IPS-NIHi7 (cell line): ENCODE data around the gene EGR2.
A peak's percentile ranks its signal among the peaks of the same experiment; 100 is the strongest.

ENCODE experiments used
- DNase-seq: peaks from one replicate; pipeline ENCODE4 v3.0.0; 2012; ENCODE audit warnings: mixed read lengths; ENCODE audit errors: extremely low spot score

EGR2 gene

DNA sequence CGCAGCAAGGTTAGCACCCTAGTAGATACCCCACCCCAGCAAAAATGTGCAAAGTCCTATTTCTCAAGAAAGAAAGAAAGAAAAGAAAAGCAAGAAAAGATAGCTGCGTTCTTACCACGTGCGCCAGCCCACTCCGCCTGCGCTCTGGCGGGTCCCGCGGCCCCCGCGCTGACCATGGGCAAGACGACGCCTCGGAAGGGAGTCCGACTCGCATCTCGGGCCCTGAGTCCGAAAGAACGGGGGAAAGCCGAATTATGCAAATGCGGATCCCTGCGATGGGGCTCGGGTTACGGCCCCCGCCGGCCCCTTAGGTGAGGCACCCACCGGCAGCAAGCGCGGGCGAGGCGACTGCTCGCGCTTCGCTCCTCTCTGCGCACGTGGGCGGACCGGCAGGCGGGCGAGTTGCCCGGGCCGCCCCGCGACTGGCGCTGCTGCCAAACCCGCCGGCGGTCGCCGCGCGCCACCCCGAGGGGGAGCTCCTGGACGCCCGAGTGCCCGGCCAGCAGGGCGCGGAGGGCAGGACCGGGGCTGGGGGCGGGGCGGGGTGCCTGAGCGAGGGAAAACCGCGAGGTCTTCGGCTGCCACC, 2.4 kb upstream of the EGR2 start:
- DNase-seq: peak; percentile 59

DNA sequence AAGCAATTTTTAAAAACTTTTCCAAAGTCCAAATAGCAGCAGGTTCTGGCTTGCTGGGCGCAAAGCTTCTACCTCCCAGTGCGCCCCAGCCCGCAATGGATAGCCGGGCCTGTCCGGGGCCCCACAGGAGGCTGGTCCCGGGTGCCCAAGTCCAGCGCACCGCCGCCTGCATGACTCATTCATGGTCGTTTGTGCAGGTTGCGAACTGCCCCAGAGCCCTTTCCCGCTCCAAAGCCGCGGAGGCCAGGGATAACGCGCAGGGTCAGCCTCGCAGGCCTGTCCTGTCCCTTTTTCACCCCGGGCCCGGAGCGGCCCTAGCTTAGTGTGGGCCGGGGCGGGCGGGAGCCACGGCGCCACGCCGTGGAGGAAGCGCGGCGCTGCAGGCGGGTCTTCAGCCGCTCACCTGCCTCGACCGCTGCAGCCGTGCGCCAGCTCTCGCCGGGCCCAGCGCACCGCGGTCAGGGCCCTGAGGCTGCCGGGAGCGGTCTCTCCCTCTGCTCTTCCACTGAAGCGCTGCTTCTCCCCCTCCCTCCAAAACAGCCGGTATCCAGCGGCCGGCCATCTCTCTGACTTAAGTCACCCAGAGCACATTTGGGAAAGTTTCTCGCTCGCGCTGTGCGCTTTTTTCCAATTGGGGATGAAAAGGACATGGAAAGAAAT, 1.7 kb upstream of the EGR2 start:
- DNase-seq: peak; percentile 87

DNA sequence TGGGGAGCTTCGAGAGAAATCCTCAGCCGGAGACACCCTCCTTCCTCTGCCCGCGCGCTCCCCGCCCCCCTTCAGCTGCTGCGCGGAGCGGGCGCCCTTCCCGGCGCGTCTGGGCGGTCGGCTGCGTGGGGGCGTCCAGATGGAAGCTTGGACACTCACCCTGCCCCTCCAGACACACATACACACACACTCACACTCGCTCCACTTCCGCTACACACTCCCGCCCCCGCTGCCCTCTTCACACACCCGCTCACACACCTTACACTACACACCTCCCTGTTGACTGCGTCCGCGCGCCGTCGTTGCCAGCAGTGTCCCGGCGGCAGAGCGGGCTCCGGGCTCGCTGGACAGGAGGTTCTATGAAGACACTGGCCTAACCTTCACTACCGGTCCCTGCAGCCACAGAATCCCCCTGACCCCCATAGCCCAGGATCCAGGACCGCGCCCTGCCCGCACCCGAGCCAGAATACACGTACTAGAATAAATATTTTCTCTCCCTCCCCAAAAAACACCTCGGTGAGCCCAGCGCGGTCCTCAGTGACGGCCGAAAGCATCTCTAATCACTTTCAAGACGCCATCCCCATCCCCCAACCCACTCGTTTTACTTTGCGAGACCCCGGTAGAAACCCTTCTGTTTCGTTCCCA, 1.1 kb upstream of the EGR2 start:
- no peak for DNase-seq

DNA sequence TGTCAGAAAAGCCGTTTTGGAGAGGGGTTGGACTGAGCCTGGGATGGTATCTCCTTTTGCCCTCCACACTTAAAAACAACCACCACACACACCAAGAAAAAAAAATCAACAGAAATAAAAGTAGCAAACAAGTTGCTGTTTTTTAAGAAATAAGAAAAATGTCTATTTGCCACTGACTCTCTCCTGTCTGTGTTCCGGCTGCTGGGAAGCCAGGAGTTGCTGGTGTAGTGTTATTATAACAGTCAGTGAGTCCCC, 163 bp downstream of the EGR2 start:
- DNase-seq: no peak

DNA sequence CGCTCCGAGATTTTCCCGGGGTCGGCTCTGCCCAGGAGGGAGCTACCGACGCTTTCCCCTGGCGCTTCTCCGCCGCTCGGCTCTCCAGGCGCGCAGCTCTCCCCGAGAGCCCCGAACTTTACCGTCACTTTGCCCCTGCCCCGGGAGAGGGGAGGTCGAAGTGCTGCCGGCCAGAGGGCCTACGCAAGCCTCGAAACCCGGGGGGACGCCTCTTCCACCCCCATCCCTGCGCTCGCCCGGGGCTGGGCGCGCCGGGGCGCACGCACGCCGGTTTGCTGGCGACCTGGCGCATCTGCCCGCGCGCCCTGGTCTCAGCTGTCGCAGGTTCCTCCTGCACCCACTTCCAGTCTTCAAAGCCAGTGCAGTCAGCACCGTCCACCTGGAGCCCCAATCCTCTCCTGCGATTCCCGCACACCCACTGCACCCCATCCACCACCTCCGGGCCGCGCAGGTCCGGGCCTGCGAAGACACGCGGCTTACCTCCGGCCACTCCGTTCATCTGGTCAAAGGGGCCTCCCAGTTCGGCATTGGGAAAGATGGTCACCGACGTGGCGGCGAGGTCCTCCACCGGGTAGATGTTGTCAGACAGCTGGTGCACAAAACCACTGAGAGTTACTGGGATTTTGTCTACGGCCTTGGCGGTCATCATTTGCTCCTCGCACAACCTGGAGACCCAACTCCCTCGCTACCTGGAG, 638 bp downstream of the EGR2 start:
- peak; percentile 22 for DNase-seq

DNA sequence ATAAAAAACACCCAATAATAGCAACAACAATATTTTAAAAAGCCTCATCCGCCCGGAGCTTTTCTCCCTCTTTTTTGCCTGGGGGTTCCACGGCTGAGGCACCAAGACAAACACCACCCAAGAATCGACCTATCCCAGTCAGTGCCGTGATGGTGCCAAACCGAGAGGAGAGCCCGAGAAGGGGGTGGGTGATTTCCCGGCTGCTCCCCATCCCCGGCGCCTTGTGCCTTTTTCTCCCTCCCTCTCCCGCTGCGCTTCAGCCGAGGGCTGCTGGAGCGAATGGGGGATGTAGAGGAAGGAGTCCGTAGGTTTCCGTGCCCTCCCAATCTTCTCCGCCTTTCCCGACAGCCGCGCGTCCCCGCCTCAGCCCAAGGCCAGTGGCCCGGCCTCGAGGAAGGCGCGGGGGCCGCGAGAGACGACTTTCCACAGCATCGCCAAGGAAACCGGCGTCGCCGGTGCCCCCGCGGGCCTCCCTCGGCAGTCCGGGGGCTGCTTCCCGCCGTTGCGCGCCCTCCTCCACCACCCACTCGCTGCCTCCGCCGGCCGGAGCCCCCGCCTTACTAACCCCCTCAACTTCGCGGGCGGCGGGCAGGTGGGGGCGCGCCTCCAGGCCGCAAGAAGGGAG, 1.3 kb downstream of the EGR2 start:
- peak; percentile 22 for DNase-seq

DNA sequence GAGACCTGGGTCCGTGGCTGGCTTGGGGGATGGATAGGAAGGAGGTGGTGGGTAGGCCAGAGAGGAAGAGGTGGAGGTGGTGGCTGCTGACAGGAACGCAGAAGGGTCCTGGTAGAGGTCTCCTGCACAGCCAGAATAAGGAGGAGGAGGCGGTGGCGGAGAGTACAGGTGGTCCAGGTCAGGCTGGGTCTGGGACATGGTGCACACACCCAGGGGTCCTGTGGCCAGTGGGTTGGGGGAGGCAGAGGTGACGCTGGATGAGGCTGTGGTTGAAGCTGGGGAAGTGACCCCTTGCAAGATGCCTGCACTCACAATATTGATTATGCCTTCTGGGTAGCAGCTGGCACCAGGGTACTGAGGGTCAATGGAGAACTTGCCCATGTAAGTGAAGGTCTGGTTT, 2.2 kb downstream of the EGR2 start:
- DNase-seq: no peak

DNA sequence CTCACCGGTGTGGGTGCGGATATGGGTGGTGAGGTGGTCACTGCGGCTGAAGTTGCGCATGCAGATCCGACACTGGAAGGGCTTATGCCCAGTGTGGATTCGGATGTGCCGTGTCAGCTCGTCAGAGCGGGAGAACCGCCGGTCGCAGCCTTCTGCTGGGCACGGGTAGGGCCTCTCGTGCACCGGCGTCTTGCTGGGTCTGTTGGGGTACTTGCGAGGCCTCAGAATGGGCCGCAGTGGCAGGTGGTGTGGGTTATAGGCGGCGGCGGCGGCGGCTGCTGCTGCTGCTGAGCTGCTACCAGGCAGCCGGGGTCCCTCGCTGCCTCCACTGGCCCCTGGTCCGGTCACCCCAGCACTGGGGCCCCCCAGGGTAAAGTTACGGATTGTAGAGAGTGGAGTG, 2.7 kb downstream of the EGR2 start:
- no peak for DNase-seq

DNA sequence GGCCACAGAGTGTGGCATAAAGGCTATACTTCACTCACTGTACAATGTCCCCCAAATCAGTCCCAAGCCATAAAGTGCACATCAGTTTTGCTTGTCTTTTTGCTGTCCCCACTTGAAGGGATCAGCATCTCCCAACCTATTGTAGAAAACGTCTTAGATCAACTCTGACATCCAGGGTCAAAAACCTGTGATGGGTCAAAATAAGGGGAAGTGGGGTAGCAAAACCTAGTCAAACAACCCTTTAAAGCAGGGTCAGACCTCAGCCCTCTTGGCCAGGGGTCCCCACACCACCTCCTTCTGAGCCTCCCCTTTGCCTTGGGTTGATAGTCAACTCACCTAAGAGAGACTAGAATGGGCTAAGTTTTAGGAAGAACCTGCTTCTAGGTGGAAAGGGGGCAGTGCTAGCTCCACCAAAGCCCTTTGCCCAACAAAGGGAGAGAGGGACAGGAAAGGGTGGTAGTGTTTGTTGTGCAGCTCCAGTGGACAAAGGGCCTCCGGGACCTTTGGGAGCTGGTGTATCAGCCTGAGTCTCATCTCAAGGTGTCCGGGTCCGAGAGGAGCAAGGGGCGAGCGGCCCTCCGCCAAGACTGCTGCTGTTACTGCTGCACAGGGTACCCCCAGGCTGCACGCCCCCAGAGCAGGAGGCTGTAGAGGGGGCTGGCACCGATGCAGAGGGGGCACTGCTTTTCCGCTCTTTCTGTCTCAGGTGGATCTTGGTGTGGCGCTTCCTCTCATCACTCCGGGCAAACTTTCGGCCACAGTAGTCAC, 3.3 kb downstream of the EGR2 start:
- no peak for DNase-seq

DNA sequence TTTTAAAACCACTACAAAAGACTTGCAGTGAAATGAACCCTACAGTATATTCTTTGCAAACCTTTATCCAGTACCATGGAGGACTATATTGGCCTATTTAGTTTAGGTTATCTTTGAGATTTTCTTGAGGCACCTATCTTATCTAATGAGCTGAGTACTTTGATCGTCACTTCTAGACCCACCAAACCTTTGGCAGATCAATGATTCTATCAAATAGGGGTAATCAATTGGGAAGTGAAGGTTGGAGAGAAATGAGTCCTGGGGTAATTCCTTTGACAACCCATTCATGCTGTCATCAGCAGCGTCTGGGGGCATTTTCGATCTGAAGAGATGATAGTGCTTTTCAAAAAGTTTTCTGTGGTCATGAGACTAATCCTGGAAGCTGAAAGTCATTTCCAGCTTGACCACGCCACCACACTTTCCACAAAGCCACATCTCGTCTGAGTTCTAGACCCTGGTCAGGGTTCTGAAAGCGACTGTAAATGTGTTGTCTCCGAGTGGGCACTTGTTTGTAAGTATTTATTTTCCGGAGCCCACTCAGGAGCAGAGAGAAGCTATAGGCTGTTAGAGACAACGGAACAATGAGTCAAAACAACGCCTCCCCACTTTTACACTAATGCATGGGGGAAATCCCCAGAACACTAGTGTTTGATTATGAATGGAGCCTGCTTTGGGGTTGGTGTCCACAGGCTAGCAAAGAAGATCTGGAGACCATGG, 4.8 kb downstream of the EGR2 start:
- no peak for DNase-seq

DNA sequence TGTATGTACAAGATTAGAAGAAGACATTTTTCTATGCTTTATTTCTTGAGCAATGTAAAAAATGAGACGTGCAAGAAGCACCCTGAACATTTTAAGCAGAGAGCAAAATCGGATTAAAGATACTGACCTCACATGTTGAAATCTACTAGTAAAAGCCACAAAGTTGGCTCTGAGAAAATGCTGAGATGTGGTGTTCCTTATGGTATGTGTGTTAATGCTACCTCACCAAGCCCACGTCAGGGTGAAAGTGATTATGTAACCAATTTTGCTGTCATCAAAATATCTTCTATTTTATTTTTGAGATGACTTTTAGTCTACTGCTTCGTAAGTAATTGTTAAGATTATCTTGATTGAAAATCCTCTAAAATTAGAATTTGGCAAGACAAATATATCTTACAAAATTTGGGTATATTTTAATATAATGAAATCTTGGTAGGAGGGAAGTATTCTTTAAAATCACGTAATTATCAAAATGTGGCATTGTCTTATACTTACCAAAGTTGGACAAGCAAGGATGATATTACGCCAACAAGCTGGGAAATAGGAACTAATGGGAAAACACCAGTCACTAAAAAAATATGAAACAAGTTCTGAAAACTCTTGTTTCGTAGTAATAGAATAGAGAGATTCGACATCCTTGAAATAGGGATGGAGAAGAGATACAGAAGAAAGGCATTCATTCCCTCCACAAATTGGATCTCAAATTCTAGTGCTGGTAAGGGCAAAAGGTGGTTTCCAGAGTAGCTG, 5.8 kb downstream of the EGR2 start:
- DNase-seq: no peak

DNA sequence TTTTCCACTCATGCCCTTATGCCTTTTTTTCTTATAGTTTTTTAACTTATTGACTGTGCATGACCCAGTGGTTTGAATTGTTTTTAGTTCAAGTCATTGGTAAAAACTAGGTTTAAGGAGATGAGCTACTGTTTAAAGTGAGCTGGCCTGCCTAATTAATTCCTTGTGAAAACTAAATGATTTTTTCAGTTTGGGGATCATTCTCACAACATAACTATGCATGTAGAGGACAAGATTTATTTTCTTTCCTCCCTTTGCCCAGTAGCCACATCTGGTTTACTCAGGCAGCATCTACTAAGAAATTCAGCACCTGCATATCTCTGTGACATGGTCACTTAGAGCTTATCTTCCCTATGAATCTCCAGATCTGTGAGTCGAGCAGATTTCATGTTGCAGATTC, 9.9 kb downstream of the EGR2 start:
- no peak for DNase-seq

DNA sequence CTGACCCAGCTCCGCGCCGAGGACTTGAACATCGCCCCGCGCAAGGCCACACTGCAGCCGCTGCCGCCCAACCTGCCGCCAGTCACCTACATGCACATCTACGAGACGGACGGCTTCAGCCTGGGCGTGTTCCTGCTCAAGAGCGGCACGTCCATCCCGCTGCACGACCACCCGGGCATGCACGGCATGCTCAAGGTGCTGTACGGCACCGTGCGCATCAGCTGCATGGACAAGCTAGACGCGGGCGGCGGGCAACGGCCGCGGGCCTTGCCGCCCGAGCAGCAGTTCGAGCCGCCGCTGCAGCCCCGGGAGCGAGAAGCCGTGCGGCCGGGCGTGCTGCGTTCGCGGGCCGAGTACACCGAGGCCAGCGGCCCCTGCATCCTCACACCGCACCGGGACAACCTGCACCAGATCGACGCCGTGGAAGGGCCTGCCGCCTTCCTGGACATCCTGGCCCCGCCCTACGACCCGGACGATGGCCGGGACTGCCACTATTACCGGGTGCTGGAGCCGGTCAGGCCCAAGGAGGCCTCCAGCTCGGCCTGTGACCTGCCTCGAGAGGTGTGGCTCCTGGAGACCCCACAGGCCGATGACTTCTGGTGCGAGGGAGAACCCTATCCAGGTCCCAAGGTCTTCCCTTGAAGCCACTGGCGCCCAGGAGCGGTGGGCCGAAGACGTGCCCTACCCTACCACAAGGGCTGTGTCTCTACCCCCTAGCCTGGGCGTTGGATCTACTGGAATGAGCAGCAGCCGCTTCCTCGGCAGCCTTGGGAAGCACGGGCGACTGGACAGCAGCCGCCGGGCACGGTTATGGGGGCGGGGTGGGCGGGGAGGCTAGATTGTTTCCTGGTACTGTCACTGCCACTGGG, 10.7 kb downstream of the EGR2 start:
- DNase-seq: peak; percentile 54

DNA sequence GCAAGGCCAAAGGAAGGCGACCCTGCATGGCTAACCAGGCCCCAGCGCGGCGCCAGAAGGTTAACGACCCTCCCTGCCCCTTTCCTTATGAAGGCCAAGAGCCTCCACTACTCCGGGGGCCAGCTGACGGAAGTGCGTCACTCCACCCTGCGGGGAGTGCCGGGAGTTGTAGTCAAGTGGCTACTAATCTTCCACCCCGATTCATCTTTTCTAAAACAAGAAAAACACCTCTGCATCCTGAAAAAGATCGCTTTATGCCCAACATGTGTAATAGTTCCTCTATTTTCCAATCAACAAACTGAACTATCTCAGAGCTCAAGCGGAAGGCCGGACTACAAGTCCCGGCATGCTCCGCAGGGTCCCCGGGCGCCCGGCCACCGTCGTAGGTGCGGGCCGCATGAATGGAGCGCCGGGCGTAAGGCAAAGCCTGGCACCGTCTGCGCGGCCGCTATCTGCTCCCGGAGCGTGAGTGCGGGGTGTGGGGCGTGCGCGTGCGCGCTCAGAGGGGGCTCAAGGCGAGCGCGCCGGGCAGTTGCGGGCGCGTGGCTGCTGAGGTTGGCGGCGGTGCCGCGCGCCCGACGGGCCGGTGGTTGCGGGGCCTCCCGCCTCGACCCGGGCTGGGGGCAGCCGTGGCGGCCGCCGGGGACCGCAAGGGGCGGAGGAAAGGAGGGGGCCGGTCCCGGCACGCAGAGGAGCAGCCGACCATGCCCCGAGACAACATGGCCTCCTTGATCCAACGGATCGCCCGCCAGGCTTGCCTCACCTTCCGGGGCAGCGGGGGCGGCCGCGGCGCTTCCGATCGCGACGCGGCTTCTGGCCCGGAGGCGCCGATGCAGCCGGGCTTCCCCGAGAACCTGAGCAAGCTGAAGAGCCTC, 11.6 kb downstream of the EGR2 start, which contains the start of gene ADO:
Gene ADO (plus strand): TSS at position 365 of the 875 bp plus-strand sequence. CDS start 340 bp downstream, at position 705.
- peak; percentile 81 for DNase-seq

DNA sequence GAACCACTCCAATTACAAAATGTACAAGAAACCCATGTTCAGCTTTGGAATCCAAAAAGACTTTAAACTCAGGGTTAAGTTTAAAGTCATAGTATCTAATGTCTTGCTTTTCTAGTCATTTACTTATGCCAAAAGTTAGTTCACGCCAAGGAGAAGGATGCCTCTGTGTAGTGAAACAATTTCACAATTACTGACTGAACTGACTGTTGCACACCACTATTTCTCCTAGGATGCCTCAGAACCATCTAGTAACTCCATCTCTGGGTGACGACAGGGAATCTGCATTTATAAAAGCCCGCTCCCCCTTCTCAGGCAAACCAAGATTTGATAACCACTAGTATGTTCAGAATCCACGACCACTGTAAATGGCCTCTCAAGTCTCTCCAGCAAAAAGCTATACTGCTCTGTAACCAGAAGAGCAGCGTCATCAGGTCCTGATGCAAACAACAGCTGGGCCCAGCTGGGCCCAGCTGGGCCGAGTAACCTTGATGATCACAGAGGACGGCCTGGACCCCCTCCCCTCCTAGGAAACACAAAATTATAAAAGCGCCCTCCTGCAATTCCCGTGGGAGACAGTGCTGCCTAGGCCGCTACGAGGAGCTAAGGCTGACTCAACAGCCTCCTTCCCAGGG, 12.3 kb downstream of the EGR2 start:
- no peak for DNase-seq

DNA sequence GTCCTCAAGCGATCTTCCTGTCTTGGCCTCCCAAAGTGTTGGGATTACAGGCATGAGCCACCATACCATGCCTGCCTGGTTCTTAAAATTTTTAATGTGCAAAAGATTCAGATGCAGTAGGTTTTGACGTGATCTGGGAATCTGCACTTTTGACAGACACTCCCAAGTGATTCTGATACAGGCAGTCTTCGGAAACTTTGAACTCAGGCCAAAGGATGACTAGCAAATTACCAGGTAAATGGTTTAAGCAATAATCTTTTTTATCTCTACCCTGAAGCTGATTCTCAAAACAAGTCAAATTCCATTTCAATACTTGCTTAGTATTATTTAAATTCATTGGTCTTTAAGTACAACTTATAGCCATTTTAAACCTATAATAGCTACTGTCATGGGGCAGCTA, 14.3 kb downstream of the EGR2 start:
- DNase-seq: no peak

DNA sequence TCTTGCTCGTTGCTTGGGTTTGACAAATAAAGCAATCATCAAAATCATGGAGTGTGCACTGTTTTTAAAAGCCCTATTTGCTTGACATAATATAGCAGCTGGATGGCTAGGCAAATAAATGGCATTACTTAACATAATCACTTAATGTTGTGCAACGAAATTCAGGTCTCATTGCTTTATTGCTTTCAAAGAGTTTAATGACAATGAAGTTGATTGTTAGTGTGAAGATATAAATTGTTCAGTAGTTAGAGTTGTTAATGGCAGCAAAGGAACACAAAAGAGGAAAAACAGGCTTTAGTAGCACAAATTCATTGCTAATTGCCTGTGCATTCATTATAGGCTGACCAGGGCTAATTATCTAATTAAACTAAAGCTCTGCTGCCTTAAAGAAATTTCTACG, 19.3 kb downstream of the EGR2 start:
- DNase-seq: no peak

DNA sequence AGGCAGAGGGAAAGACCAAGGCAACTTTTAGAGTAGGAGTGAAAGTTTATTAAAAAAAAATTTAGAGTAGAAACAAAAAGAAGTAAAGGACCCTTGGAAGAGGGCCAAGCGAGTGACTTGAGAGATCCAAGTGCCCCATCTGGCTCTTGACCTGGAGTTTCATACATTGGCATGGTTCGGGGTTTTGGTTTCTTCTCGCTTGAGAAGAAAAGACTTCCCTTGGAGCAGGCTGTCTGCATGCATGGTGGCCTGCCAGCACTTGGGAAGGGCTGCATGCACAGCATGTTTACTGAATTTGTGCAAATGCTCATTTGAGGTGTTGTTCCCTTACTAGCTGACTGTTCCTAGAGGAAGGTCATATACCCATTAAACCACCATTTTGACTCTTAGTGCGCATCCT, 20.4 kb downstream of the EGR2 start:
- DNase-seq: no peak
